Measurements from ENCODE around the gene STX1B. TPM values are rescaled to one million over a fixed set of nuclear protein-coding genes. Genes with fewer than 3 reads are reported as not detected.
"Not testable (repeated sequence)": the region's sequence is repeated elsewhere in the genome, so short reads cannot be mapped to it uniquely, and the experiment has no call there.

Gene STX1B
- total RNA-seq, 2 experiments from 2014 or later = 1.3 to 1.5 TPM

DNA sequence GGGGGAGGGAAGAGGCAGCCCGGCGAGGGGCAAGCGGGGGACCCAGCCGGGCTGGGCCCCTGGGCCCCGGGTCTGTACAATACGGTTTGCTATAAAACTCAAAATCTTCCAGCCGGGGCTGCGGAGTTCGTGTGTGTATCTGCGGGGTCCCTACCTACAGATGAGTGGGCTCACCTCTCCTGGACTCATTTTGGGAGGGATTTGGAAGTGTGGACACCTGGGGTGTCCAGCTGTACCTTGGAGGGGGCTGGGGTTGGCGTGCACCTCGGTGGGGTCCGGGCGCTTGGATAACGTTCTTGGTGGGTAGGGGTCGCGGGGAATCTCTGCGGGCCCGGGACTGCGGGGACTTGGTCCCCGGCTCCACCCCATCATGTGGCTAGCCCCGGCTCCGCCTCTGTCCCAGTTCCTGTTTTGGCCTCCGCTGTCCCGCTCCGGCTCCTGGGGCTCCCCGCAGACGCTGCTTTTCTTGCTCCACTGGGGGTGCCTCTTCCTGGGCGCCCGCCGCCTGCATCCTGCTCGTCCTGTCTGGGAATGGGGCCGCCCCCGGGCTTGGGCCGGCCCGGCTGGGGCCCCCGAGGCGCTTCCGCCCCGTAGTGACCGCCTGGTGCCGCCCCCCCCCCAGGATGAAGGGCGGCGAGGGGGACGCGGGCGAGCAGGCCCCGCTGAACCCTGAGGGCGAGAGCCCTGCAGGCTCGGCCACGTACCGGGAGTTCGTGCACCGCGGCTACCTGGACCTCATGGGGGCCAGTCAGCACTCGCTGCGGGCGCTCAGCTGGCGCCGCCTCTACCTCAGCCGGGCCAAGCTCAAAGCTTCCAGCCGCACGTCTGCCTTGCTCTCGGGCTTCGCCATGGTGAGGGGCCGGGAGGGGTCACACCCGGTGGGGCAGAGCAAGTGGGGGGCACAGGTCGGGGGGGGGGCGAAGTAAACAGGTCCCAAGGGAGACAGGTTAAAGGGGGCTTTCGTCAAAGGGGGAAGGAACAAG is 61.5 kb downstream of the STX1B start, which contains the start of gene ORAI3:
TSS of gene ORAI3 (plus strand) at position 402 of the 983 bp plus-strand sequence. CDS start at position 624, 222 bp downstream.
- CTCF ChIA-PET = interaction anchor here (0.6 to 1.4 kb wide), 7 partner anchors 11 to 217 kb away, joined by 3 to 7 read pairs (median 3); partner anchors contain the start of genes ZNF646 and ZNF668
- peak within 1 kb of the TSS; percentile 68 for H3K27ac Mint-ChIP-seq
- intact Hi-C loops (cut with DNase I, micrococcal nuclease) = no loop called here
- H3K4me1 Mint-ChIP-seq = peaks cover 19% of the 10 kb centered on the region
- peaks cover 10% of the 10 kb centered on the region for H3K36me3 Mint-ChIP-seq (ENCODE audit: low read depth)
- peak; percentile 45 for ATAC-seq
- H3K27me3 Mint-ChIP-seq = no peaks in the 10 kb centered on the region
- peak; percentile 66 for DNase-seq
- POLR2A ChIA-PET = no interaction called here
- no peaks in the 10 kb centered on the region for H3K9me3 Mint-ChIP-seq (ENCODE audit: low read depth)
- peak within 1 kb of the TSS; percentile 81 for H3K4me3 Mint-ChIP-seq

DNA sequence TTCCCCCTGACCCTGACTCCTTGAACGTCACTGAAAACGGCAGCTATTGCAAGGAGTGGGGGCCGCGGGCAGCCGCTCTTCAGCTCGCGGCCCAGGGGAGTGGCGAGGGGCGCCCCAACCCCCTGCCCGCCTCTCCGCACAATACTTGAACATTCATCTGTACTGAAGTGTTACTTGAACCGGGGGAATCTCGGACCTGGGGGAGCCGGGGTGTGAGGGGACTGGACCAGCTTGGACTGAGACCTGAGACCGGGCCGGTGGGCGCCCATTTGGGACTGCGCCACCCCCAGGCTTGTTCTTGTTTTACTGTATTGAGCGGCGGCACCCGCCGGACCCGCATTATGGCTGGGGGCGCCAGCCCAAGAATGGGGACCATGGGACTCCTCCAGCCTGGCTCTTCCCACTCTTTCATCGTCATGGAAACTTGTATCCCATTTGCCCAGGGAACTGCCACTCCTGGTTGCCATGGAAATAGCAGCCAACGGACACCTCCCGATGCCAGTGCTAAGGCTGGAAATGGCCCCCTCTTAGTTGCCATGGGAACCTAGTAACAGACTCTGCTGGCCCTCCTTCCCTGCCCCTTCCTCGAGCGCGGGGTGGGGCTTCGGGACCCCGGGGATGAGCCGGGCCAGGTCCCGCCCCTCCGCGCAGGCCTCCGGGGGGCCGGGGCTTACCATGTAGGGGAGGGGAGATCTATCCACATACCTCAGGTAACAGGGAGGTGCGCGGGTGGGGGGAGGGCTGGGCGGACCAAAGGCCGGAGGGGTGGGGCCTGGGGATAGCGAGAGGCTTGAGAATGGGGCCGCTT is 62.4 kb downstream of the STX1B start:
- H3K4me3 Mint-ChIP-seq = peak overlapping the region; percentile 81
- peaks cover 13% of the 10 kb centered on the region for H3K36me3 Mint-ChIP-seq (ENCODE audit: low read depth)
- H3K9me3 Mint-ChIP-seq (ENCODE audit: low read depth) = no peaks in the 10 kb centered on the region
- H3K4me1 Mint-ChIP-seq = peaks cover 14% of the 10 kb centered on the region
- peak; percentile 30 for DNase-seq
- ChIA-PET CTCF (interaction anchor here (1.2 kb wide), 1 partner anchor 21 kb away, joined by 3 read pairs; no protein-coding TSS in a partner anchor), POLR2A (interaction anchor here (0.6 kb wide), 1 partner anchor 170 kb away, joined by 3 read pairs; no protein-coding TSS in a partner anchor)
- H3K27me3 Mint-ChIP-seq = no peaks in the 10 kb centered on the region
- intact Hi-C loops (cut with DNase I, micrococcal nuclease) = no loop called here
- no peak overlapping the region for H3K27ac Mint-ChIP-seq
- no peak for ATAC-seq

DNA sequence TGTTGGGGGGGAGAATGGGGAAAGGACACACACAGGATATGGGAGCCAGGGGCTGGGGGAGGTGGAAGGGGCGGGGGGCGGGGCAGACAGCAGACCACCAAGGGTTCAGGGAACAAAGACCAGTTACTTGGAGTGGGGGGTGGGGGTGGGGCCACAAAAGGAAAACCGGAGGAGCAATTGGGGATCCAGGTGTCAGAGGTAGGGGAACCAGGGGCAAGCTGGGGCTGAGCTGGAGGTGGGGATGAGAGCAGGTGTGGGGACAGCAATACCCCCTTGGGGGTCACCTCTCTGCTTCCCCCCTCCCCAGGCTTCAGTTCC is 62.9 kb downstream of the STX1B start:
- Mint-ChIP-seq H3K4me1 (peaks cover 19% of the 10 kb centered on the region), H3K9me3 (ENCODE audit: low read depth) (no peaks in the 10 kb centered on the region), H3K27ac (no peak overlapping the region), H3K36me3 (ENCODE audit: low read depth) (peaks cover 15% of the 10 kb centered on the region), H3K27me3 (no peaks in the 10 kb centered on the region), H3K4me3 (no peak overlapping the region)
- CTCF ChIA-PET = interaction anchor here (1.2 kb wide), 1 partner anchor 21 kb away, joined by 3 read pairs; no protein-coding TSS in a partner anchor
- ATAC-seq = no peak
- intact Hi-C loops (cut with DNase I, micrococcal nuclease) = no loop called here
- POLR2A ChIA-PET = interaction anchor here (0.6 kb wide), 2 partner anchors 171 to 235 kb away, joined by 3 to 5 read pairs; no protein-coding TSS in a partner anchor
- no peak for DNase-seq

DNA sequence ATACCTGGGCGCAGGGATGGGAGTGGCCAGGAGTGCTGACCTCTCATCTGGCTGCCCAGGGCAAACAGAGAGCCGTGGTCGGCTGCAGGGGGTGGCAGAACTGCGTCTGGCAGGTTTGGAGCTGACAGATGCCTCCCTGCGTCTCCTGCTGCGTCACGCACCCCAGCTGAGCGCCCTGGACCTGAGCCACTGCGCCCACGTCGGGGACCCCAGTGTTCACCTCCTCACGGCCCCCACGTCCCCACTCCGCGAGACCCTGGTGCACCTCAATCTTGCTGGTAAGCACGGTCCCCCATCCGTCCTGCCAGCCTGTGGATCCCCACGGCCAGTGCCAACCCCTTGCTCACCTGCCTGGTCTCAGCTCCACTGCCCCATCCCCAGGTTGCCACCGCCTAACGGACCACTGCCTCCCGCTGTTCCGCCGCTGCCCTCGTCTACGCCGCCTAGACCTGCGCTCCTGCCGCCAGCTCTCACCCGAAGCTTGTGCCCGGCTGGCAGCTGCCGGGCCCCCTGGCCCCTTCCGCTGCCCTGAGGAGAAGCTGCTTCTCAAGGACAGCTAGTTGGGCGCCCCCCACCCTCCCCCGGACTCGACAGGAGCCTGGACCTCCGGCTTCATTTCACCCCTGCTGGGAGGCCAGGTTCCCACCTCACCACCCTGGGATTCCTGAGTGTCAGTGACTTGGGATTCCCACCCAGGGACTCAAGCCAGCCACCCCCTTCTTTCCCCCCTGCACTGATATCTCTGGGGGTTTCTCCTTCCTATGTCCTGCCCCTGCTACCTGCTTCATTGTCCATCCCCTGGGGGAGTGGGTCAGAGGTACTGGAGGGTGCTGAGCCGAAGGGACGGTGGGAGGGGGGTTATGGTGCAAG is 63.5 kb downstream of the STX1B start:
- intact Hi-C loops (cut with DNase I, micrococcal nuclease) = no loop called here
- CTCF ChIA-PET = interaction anchor here (0.6 to 1.2 kb wide), 2 partner anchors 18 to 20 kb away, joined by 3 read pairs; no protein-coding TSS in a partner anchor

DNA sequence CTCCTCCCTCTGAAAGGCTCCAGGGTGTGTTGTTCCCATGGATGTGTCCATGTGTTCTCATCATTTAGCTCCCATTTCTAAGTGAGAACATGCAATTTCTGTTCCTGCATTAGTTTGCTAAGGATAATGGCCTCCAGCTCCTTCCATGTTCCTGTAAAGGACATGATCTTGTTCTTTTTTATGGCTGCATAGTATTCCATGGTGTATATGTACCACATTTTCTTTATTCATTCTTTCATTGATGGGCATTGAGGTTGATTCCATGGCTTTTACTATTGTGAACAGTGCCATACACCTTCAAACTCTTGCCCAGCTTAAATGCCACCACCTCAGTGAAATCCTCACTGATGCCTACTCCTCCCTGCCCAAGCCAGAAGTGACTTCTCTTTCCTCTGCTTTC is 66.1 kb downstream of the STX1B start:
- ChIA-PET POLR2A (no interaction called here), CTCF (interaction anchor here (0.6 to 1.6 kb wide), 8 partner anchors 9 to 152 kb away, joined by 3 to 8 read pairs (median 3); no protein-coding TSS in a partner anchor)
- Mint-ChIP-seq H3K4me1 (peaks cover 20% of the 10 kb centered on the region), H3K27ac (no peak overlapping the region), H3K9me3 (ENCODE audit: low read depth) (no peaks in the 10 kb centered on the region), H3K4me3 (no peak overlapping the region), H3K36me3 (ENCODE audit: low read depth) (peaks cover 15% of the 10 kb centered on the region), H3K27me3 (no peaks in the 10 kb centered on the region)
- DNase-seq (no peak), ATAC-seq (no peak)
- intact Hi-C loops (cut with DNase I, micrococcal nuclease) = no loop called here

More for the DNA sequence above, 63.5 kb downstream of the STX1B start:
- DNase-seq = no peak
- Mint-ChIP-seq H3K27ac (no peak overlapping the region), H3K36me3 (ENCODE audit: low read depth) (peaks cover 15% of the 10 kb centered on the region), H3K27me3 (no peaks in the 10 kb centered on the region), H3K9me3 (ENCODE audit: low read depth) (no peaks in the 10 kb centered on the region), H3K4me1 (peaks cover 25% of the 10 kb centered on the region), H3K4me3 (no peak overlapping the region)
- POLR2A ChIA-PET = interaction anchor here (0.6 kb wide), 1 partner anchor 235 kb away, joined by 5 read pairs; no protein-coding TSS in a partner anchor
- ATAC-seq = no peak

DNA sequence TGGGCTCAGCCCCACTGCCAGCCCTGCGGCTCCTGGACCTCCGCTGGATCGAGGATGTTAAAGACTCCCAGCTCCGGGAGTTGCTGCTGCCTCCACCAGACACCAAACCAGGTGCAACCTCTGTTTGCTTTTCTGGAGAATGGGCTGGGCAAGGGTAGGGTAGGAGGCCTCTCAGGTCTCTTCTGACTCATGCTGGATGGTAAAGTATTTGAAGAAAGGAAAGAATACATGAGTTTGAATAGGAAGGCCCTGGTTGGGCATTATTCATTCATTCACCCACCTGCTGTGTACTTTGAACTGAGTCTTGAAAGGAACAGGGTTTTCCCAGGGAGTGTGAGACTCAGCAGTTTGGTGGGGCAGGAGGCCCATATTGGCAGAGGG is 68.0 kb downstream of the STX1B start:
- intact Hi-C loops (cut with DNase I, micrococcal nuclease) = loop anchor here (1.0 to 2.0 kb wide), 2 partner anchors 20 to 98 kb away; partner anchors contain the start of gene FBXL19 (in 1 of the 2)
- ChIA-PET CTCF (interaction anchor here (0.5 to 3.5 kb wide), 21 partner anchors 8 to 435 kb away, joined by 3 to 34 read pairs (median 4); partner anchors contain the start of gene SETD1A), POLR2A (interaction anchor here (0.6 to 0.9 kb wide), 2 partner anchors 200 to 211 kb away, joined by 3 read pairs; no protein-coding TSS in a partner anchor)
- Mint-ChIP-seq H3K4me1 (peaks cover 17% of the 10 kb centered on the region), H3K27me3 (no peaks in the 10 kb centered on the region), H3K27ac (peak overlapping the region; percentile 72), H3K9me3 (ENCODE audit: low read depth) (no peaks in the 10 kb centered on the region), H3K4me3 (peak overlapping the region; percentile 35), H3K36me3 (ENCODE audit: low read depth) (peaks cover 15% of the 10 kb centered on the region)
- ATAC-seq = peak; percentile 66
- no peak for DNase-seq

DNA sequence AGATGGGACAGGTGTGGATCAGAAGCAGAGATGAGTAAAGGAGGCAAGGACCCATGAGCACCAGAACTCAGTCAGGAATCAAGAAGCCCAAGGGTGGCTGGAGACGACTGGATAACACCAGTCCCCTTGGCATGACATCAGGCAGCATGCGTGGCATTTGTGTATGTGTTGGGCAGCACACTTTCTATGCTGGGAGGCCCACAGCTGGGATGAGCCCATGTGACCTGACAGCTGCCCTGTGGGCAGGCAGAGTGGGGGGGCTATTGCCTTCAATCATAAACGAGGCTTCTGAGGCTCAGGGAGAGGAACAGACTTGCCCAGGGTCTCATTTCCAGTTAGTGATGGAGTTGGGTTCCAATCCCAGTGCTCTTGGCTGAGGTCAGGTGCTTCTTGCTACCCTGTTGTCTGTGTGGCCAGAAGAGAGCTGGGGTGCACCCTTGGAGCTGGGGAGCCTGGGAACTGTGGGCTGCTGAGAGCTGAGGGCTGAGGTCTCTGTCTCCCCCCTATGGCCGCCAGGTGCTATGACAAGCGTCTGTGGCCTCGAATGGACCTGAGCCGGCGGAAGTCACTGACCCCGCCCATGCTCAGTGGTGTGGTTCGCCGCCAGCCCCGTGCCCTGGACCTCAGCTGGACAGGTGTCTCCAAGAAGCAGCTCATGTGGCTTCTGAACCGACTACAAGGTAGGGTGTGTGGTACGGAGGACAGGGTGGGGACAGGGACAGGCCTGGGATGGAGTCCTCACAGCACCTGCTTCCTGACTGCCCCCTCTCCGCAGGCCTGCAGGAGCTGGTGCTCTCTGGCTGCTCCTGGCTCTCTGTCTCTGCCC is 68.6 kb downstream of the STX1B start:
- Mint-ChIP-seq H3K4me1 (peaks cover 19% of the 10 kb centered on the region), H3K36me3 (ENCODE audit: low read depth) (peaks cover 18% of the 10 kb centered on the region), H3K9me3 (ENCODE audit: low read depth) (no peaks in the 10 kb centered on the region), H3K27me3 (no peaks in the 10 kb centered on the region), H3K4me3 (peak overlapping the region; percentile 35), H3K27ac (peak overlapping the region; percentile 78)
- intact Hi-C loops (cut with DNase I, micrococcal nuclease) = loop anchor here (1.0 to 2.0 kb wide), 2 partner anchors 19 to 98 kb away; partner anchors contain the start of gene FBXL19 (in 1 of the 2)
- DNase-seq = peak; percentile 83
- POLR2A ChIA-PET = interaction anchor here (0.6 to 0.9 kb wide), 2 partner anchors 201 to 210 kb away, joined by 3 read pairs; no protein-coding TSS in a partner anchor
- CTCF ChIA-PET = interaction anchor here (0.5 to 3.5 kb wide), 27 partner anchors 8 to 927 kb away, joined by 3 to 34 read pairs (median 3); partner anchors contain the start of gene SETD1A
- peak; percentile 94 for ATAC-seq

DNA sequence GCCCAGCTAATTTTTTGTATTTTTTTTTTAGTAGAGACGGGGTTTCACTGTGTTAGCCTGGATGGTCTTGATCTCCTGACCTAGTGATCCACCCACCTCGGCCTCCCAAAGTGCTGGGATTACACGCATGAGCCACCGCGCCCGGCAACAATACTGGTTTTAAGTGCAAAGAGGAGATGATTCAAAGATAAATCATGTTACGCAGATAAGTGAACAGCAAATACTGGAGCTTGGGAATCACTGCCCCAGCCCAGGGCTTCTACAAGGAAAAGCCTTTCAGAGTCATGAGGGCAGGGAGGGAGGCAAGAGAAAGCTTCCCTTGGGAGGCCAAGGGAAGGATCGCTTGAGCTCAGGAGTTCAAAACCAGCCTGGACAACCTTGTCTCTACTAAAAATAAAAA is 70.9 kb downstream of the STX1B start:
- Mint-ChIP-seq H3K36me3 (ENCODE audit: low read depth) (peaks cover 20% of the 10 kb centered on the region), H3K4me1 (peaks cover 28% of the 10 kb centered on the region)
- ATAC-seq; H3K27me3 Mint-ChIP-seq; H3K27ac Mint-ChIP-seq; intact Hi-C loops (cut with DNase I, micrococcal nuclease); H3K9me3 Mint-ChIP-seq (ENCODE audit: low read depth); H3K4me3 Mint-ChIP-seq; POLR2A ChIA-PET; DNase-seq: not testable (repeated sequence)
- CTCF ChIA-PET = interaction anchor here (0.6 to 0.7 kb wide), 2 partner anchors 140 to 221 kb away, joined by 3 read pairs; no protein-coding TSS in a partner anchor

All from activated CD4-positive, alpha-beta T cell treated with anti-CD3 and anti-CD28 coated beads for 36 hours (primary cell).